Measurements from ENCODE around the gene PLOD2.

PLOD2 gene

DNA sequence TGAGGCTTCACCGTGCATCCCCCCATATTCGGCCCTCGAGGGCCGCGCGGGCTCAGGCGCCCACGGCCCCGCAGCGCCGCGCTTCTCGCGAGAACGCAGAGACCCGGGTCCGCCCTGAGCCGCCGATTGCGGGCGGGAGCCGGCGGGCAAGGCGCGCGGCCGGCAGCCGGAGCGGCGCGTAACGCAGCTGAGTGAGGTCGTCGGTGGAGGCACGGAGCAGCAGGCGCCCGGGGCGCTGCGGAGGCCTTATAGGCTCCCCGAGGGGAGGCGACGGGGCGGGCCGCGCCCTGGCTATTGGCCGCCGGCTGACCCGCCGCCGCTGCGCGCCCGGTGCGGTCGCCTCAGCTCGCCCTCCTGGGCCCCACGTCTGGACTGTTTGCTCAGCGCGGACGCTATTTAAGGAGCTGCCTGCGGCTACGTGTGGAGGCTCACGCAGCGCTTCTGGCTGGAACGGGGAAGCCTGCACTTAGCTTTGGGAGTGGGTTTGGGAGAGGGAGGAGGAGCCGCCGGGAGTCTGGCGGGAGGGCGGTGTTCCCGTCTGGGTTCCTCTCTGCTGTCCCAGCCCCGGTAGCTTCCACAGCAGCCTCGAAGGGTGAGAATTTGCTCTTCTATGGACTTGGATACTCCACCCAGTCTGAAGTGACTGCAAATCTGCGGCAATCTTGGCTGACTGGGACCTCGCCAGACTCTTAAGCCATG lies at the start of gene PLOD2:
TSS of gene PLOD2 (minus strand) at position 221 of the 699 bp plus-strand sequence. CDS start at position 26, 195 bp downstream.
- peak within 1 kb of the TSS; percentile 96 for H3K4me3 ChIP-seq (ENCODE audit: low read depth, low read length)
- peak; percentile 91 for DNase-seq (ENCODE audit: low read depth, low spot score)
- in situ Hi-C loops (cut with HindIII; ENCODE audit: low sequenced_read_pairs): no loop called here
- TF ChIP-seq, protein P1, sequence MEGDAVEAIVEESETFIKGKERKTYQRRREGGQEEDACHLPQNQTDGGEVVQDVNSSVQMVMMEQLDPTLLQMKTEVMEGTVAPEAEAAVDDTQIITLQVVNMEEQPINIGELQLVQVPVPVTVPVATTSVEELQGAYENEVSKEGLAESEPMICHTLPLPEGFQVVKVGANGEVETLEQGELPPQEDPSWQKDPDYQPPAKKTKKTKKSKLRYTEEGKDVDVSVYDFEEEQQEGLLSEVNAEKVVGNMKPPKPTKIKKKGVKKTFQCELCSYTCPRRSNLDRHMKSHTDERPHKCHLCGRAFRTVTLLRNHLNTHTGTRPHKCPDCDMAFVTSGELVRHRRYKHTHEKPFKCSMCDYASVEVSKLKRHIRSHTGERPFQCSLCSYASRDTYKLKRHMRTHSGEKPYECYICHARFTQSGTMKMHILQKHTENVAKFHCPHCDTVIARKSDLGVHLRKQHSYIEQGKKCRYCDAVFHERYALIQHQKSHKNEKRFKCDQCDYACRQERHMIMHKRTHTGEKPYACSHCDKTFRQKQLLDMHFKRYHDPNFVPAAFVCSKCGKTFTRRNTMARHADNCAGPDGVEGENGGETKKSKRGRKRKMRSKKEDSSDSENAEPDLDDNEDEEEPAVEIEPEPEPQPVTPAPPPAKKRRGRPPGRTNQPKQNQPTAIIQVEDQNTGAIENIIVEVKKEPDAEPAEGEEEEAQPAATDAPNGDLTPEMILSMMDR (IDR thresholded peaks at IDR 0.05; ENCODE audit: low read depth, low read length): no peak

DNA sequence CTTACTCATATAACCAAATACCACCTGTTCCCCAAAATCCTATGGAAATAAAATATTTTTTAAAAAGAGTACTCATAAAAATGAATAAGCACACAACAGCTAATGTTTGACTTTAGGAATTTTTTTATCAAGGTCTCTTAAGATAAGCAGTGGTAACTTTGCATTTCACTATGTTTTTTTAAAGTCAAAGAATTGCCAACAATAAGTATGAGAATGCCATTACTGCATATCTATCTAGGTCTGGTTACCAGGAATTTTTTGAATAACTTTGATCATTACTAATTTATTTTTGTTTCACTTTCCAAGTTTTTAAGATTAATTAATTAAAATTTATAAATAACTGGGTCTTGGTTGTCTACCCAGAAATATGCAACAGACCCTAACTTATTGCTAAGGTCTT lies 48.4 kb upstream of the PLOD2 start:
- TF ChIP-seq, protein P1 (IDR thresholded peaks at IDR 0.05; ENCODE audit: low read depth, low read length): no peak
- H3K4me3 ChIP-seq (ENCODE audit: low read depth, low read length): no peak overlapping the region
- in situ Hi-C loops (cut with HindIII; ENCODE audit: low sequenced_read_pairs): no loop called here
- DNase-seq (ENCODE audit: low read depth, low spot score): no peak

DNA sequence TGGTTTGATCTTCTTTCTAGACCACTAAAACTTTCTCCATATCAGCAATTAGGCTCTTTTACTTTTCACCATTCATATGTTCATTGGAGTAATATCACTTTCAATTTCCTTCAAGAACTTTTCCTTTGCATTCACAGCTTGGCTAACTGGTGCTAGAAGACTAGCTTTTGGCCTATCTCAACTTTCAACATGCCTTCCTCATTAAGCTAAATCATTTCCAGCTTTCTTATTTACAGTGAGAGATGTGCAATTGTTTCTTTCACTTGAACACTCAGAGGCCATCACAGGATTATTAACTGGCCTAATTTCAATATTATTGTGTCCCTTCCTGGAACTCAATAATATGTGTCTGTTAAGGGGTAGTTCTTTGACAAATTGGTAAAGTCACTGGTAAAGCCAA lies 42.8 kb upstream of the PLOD2 start:
- no peak for DNase-seq (ENCODE audit: low read depth, low spot score)
- TF ChIP-seq, protein P1 (IDR thresholded peaks at IDR 0.05; ENCODE audit: low read depth, low read length): no peak
- in situ Hi-C loops (cut with HindIII; ENCODE audit: low sequenced_read_pairs): no loop called here
- H3K4me3 ChIP-seq (ENCODE audit: low read depth, low read length): no peak overlapping the region

DNA sequence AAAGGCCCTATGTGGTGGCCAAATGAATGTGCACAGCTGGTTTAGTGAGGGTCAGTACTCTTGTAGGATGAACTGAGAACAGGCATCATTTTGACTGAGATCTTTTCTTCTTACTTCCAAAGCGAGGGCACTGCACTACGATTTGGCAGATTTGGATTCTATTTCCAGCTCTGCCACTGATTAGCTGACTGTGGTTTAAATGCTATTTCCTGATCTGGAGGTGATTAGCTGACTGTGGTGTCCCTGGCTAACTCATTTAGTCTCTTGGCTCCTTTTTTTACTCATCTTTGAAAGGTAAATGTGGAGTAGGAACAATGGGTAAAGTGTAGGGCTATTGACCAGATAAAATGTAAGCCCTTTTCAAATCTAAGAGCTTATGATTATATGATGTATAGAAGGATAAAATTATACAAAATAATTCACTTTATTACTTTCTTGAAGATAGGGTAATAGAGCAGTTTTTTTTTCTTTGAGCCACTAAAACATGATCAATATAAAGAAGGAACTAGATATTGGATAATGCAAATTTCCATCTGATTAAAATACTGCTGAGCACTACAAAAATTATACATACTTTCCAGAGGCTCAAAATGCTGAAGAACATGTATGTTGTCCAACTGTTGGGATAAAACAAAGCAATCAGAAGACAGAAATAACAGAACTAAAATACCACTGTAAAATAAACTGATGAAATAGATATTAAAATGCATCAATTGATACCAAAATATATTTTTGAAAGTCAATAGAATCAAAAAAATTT lies 39.7 kb upstream of the PLOD2 start:
- H3K4me3 ChIP-seq (ENCODE audit: low read depth, low read length): no peak overlapping the region
- in situ Hi-C loops (cut with HindIII; ENCODE audit: low sequenced_read_pairs): no loop called here
- DNase-seq (ENCODE audit: low read depth, low spot score): no peak
- TF ChIP-seq, protein P1 (IDR thresholded peaks at IDR 0.05; ENCODE audit: low read depth, low read length): no peak

DNA sequence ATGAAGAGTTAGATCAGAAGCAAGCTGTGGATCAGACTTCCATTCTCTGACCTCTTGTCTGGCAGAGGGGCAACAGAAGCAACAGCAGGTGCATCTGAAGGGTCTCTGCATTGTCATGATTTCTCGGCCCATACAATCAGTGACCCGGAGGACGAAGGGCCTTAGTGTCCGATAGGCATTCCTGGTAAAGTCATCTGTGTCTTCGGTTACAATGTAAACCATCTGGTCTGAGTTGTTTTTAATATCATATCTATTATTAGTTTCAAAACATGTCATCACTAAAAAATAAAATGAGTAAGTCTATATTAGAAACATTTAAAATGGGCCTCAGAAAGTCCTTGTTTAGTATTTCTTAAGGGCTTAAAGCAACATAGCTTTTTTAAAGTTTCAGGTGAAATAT lies 38.8 kb upstream of the PLOD2 start:
- TF ChIP-seq, protein P1 (IDR thresholded peaks at IDR 0.05; ENCODE audit: low read depth, low read length): no peak
- no peak overlapping the region for H3K4me3 ChIP-seq (ENCODE audit: low read depth, low read length)
- no peak for DNase-seq (ENCODE audit: low read depth, low spot score)
- in situ Hi-C loops (cut with HindIII; ENCODE audit: low sequenced_read_pairs): no loop called here

DNA sequence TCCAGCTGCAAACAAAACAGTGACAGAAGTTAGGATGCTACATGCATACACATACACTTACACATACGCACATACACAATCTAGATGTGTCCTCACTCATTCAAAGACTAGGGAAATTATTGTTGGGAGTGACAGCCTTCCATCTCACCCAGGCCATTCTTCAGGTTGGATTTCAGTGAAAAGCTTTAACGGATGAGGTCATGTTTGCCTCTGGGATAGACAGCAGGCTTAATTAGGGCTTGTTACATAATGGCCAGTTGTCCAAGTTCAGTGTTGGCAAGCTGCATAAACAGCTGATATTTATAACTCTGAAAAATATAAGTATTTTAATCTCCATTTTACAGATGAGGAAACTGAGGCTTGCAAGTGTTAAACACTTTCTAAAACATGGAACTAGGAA lies 35.8 kb upstream of the PLOD2 start:
- in situ Hi-C loops (cut with HindIII; ENCODE audit: low sequenced_read_pairs): no loop called here
- DNase-seq (ENCODE audit: low read depth, low spot score): no peak
- H3K4me3 ChIP-seq (ENCODE audit: low read depth, low read length): no peak overlapping the region
- TF ChIP-seq, protein P1 (IDR thresholded peaks at IDR 0.05; ENCODE audit: low read depth, low read length): no peak

Measured in astrocyte of the spinal cord (primary cell).